Measurements from ENCODE around the gene ARMC10.
A peak's percentile ranks its signal among the peaks of the same experiment; 100 is the strongest.

Gene ARMC10

GRCh38 chr7:103132995-103133688, 58.2 kb downstream of the ARMC10 start:
- TF ChIP-seq CTCF (IDR thresholded peaks at IDR 0.05; ENCODE audit: low read depth, low read length) = no peak
- DNase-seq (ENCODE audit: low read depth, low spot score) = no peak
- H3K4me3 ChIP-seq (ENCODE audit: low read depth, low read length) = no peak overlapping the region
- in situ Hi-C loops (cut with HindIII; ENCODE audit: low sequenced_read_pairs) = no loop called here

- in situ Hi-C loops (cut with HindIII; ENCODE audit: low sequenced_read_pairs) = no loop called here
- H3K4me3 ChIP-seq (ENCODE audit: low read depth, low read length) = no peak overlapping the region
- no peak for DNase-seq (ENCODE audit: low read depth, low spot score)
- no peak for TF ChIP-seq CTCF (IDR thresholded peaks at IDR 0.05; ENCODE audit: low read depth, low read length)
Measured at GRCh38 chr7:103134836-103135554, 60.1 kb downstream of the ARMC10 start.

- no peak overlapping the region for H3K4me3 ChIP-seq (ENCODE audit: low read depth, low read length)
- no peak for DNase-seq (ENCODE audit: low read depth, low spot score)
- in situ Hi-C loops (cut with HindIII; ENCODE audit: low sequenced_read_pairs) = no loop called here
- TF ChIP-seq CTCF (IDR thresholded peaks at IDR 0.05; ENCODE audit: low read depth, low read length) = no peak
Measured at GRCh38 chr7:103140061-103140460, 65.1 kb downstream of the ARMC10 start.

- no peak overlapping the region for H3K4me3 ChIP-seq (ENCODE audit: low read depth, low read length)
- no peak for DNase-seq (ENCODE audit: low read depth, low spot score)
- in situ Hi-C loops (cut with HindIII; ENCODE audit: low sequenced_read_pairs) = no loop called here
- no peak for TF ChIP-seq CTCF (IDR thresholded peaks at IDR 0.05; ENCODE audit: low read depth, low read length)
Measured at GRCh38 chr7:103140685-103141084, 65.7 kb downstream of the ARMC10 start.

GRCh38 chr7:103141753-103142404, 66.9 kb downstream of the ARMC10 start:
- no peak overlapping the region for H3K4me3 ChIP-seq (ENCODE audit: low read depth, low read length)
- DNase-seq (ENCODE audit: low read depth, low spot score) = peak; percentile 32
- in situ Hi-C loops (cut with HindIII; ENCODE audit: low sequenced_read_pairs) = no loop called here
- TF ChIP-seq CTCF (IDR thresholded peaks at IDR 0.05; ENCODE audit: low read depth, low read length) = no peak

GRCh38 chr7:103142494-103142893, 67.6 kb downstream of the ARMC10 start:
- TF ChIP-seq CTCF (IDR thresholded peaks at IDR 0.05; ENCODE audit: low read depth, low read length) = no peak
- in situ Hi-C loops (cut with HindIII; ENCODE audit: low sequenced_read_pairs) = no loop called here
- H3K4me3 ChIP-seq (ENCODE audit: low read depth, low read length) = no peak overlapping the region
- DNase-seq (ENCODE audit: low read depth, low spot score) = no peak
